ENCODE data around the gene TGIF1.

TGIF1 gene

DNA sequence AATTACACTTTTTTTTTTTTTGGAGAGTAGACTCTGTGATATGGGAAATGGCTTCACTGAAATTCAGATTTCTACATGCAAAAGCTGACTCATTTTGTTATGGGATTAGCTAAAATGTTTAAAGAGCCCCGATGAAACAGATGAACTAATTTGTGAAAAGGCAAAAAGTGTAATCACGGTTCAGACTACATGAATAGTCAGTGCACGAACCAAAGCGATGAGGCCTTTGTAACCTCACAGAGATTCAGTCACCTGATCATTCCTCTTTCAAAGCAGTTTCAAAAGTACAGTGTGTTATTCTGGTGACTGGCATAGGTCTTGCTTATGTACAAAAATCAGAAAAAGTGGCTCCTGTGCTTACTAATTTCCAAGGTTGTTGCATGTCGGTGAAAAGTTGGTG is 44.6 kb downstream of the TGIF1 start:
- TF ChIP-seq, protein P1, sequence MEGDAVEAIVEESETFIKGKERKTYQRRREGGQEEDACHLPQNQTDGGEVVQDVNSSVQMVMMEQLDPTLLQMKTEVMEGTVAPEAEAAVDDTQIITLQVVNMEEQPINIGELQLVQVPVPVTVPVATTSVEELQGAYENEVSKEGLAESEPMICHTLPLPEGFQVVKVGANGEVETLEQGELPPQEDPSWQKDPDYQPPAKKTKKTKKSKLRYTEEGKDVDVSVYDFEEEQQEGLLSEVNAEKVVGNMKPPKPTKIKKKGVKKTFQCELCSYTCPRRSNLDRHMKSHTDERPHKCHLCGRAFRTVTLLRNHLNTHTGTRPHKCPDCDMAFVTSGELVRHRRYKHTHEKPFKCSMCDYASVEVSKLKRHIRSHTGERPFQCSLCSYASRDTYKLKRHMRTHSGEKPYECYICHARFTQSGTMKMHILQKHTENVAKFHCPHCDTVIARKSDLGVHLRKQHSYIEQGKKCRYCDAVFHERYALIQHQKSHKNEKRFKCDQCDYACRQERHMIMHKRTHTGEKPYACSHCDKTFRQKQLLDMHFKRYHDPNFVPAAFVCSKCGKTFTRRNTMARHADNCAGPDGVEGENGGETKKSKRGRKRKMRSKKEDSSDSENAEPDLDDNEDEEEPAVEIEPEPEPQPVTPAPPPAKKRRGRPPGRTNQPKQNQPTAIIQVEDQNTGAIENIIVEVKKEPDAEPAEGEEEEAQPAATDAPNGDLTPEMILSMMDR (IDR thresholded peaks at IDR 0.05) = no peak

- TF ChIP-seq, protein P1 (IDR thresholded peaks at IDR 0.05) = no peak
Measured at GRCh38 chr18:3495691-3496430, 45.9 kb downstream of the TGIF1 start.

GRCh38 chr18:3498698-3499471 is 48.9 kb downstream of the TGIF1 start:
- TF ChIP-seq, protein P1 (IDR thresholded peaks at IDR 0.05) = no peak

DNA sequence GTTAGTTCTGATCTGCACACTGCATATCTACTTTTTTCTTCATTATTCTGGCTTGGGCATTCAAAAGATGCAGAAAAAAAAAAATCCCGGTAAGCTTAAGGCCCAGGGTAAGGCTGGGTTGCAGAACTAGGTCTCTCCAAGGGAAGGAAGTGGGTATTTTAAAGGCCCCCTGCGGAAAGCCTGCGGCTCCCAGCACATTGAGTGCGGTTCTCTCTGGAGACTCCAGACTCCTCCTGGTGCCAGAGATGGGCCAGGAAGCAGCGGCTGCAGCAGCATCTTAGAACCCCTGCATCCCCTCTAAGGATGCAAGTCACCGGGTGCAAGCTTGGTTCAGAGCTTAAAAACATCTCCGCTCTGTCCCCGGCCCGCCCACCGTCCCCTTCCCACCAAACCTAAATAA is 49.5 kb downstream of the TGIF1 start:
- TF ChIP-seq, protein P1 (IDR thresholded peaks at IDR 0.05) = no peak

DNA sequence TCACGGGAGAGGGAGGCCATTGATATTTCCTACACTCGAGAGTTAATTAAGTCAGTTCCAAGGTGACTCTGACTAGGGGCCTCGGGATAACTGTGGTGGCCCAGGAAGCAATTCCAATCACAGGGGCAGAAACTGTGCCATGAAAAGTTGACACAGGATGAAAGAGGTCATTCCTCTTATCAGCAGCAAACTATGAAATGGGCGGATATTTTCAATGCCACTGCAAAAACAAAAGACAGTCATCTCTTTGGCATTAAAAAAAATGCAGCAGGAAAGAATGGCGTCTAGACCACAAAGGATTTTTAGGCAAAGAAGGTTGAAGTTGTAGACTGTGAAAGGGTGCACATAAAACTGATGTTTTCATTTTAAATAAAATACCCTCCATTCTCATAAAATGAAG is 50.0 kb downstream of the TGIF1 start:
- TF ChIP-seq, protein P1 (IDR thresholded peaks at IDR 0.05) = no peak

- TF ChIP-seq, protein P1 (IDR thresholded peaks at IDR 0.05) = no peak
Measured at GRCh38 chr18:3502650-3503049, 52.7 kb downstream of the TGIF1 start.

- TF ChIP-seq, protein P1 (IDR thresholded peaks at IDR 0.05) = no peak
Measured at GRCh38 chr18:3504637-3505036, 54.7 kb downstream of the TGIF1 start.

Data from LNCAP (cell line).